Fibroblast of pulmonary artery (primary cell): ENCODE measurements around the gene TWF2.
A peak's percentile ranks its signal among the peaks of the same experiment; 100 is the strongest.

Source experiments
- DNase-seq: peaks from one replicate; pipeline ENCODE4 v3.0.0-alpha.2; 2010; ENCODE audit warnings: low read depth
- H3K4me3 ChIP-seq: replicated peaks from 2 replicates; pipeline ENCODE4 v1.5.1; 2011; ENCODE audit warnings: low read depth, mild to moderate bottlenecking, control low read depth, low read length, moderate library complexity
- TF ChIP-seq, protein P1 (sequence below): IDR thresholded peaks from 2 replicates; pipeline ENCODE4 v1.5.1; 2011; ENCODE audit warnings: mild to moderate bottlenecking, control low read depth, low read length, inconsistent platforms; ENCODE audit errors: missing control alignments

The TWF2 gene

DNA sequence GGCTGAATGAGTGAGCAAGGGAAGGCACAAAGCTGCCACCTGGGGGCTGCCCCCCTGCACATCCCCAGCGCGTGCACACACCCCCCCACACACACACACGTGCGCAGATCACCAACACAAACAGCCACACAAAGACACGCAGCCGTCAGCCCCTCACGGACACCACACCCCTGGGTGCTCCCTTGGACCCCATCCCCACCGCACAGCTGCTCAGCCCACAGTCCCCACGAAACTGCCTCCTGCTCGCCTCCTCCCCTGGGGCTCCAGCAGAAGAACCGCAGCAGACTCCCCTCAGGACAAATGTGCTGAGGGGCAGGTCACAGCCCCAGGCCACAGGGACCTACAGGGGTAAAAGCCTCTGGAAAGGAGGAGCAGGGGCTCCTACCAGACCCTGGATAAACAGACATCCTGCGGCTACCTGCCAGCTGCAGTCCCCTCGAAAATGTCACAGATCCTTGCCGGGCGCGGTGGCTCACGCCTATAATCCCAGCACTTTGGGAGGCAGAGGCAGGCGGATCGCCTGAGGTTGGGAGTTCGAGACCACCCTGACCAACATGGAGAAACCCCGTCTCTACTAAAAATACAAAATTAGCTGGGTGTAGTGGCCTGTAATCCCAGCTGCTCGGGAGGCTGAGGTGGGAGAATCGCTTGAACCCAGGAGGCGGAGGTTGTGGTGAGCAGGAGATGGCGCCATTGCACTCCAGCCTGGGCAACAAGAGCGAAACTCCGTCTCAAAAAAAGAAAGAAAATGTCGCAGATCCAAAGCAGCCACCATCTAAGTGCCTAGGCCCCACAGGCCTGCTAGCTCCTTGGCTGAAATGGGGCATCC is 6.5 kb downstream of the TWF2 start:
- DNase-seq, result no peak
- TF ChIP-seq, protein P1, sequence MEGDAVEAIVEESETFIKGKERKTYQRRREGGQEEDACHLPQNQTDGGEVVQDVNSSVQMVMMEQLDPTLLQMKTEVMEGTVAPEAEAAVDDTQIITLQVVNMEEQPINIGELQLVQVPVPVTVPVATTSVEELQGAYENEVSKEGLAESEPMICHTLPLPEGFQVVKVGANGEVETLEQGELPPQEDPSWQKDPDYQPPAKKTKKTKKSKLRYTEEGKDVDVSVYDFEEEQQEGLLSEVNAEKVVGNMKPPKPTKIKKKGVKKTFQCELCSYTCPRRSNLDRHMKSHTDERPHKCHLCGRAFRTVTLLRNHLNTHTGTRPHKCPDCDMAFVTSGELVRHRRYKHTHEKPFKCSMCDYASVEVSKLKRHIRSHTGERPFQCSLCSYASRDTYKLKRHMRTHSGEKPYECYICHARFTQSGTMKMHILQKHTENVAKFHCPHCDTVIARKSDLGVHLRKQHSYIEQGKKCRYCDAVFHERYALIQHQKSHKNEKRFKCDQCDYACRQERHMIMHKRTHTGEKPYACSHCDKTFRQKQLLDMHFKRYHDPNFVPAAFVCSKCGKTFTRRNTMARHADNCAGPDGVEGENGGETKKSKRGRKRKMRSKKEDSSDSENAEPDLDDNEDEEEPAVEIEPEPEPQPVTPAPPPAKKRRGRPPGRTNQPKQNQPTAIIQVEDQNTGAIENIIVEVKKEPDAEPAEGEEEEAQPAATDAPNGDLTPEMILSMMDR, result no peak
- no peak overlapping the region for H3K4me3 ChIP-seq

DNA sequence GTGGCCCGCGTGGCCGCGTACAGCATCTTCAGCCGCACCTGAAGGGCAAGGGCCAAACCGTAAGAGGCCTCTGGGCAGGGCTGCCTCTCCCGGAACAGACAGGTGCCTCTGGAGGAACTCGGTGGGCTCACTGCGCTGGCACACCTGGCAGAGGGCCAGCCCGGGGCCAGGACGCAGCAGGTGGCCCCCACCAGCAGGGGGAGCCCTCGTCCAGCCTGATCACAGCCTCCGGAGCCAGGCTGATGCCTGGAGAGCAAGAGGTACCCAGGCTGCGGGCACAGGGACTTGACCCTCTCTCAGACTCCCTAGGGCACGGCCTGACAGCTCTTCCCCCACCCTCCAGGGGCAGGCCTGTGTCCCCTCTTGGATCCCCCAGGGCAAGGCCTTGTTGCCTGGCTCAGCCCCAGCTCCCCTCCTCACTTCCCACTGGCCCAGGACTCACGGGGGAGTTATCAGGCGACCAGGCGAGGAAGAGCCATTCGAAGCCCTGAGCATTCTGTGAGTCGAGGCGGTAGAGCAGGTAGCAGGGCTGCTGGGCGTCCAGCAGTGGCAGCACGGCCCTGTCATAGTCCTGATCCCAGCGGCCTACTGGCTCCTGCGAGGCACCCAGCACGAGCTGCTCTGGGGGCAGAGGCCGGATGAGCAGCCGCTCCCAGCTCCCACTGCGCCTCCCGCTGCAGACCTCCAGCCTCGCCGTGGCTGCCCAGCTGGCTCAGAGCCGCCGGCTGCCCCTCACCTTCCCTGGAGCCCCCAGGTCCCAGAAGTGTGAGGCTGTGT is 7.3 kb downstream of the TWF2 start:
- TF ChIP-seq, protein P1, result peak; percentile 81
- H3K4me3 ChIP-seq, result no peak overlapping the region
- peak; percentile 59 for DNase-seq

DNA sequence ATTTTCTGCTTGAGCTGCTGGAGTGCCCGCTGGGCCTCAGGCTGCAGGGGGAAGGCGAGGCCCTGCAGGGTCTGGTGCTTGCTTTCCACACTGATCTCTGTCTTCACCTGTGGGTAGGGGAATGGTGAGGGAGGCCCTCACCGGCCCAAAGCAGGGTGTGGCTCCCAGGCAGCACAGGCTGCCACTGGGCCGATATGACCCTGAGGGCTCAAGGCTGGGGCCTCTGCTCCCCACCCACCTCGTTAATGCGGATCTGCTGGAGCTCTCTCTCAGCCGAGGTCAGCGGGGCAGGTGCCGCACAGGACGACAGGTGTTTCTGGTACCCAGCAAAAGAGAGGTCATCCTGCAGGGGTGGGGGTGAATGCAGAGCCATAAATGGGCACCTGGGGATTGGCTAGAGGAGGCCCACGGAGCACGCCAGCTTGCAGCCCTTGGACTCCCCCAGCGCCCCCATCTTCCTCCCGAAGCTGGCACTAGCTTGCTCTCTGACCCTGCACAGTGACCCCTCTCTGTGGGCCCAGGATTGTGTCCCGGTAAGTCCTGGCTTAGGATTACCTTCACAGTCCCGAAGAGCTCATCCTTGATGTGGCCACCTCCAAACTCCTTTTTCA is 8.0 kb downstream of the TWF2 start:
- TF ChIP-seq, protein P1, result no peak
- H3K4me3 ChIP-seq, result no peak overlapping the region
- DNase-seq, result no peak

DNA sequence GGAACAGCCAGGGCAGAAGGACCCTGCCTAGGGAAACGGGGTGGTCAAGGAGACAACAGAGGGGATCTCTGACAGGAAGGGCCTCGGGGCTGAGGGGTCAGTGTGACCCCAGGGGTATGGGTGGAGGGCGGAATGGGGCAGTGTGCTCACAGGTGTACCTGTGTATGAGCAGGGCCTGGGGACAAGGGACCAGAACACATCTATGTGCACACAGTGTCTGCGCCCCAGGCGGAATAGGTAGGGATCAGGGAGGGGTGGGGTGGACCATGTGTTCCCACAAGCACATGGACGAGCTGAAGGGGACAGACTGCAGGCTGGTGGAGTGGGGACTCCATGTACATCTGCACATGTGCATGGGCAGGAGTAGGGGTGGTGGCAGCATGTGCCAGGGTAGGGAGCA is 8.5 kb downstream of the TWF2 start:
- TF ChIP-seq, protein P1, result no peak
- no peak overlapping the region for H3K4me3 ChIP-seq
- DNase-seq, result no peak

DNA sequence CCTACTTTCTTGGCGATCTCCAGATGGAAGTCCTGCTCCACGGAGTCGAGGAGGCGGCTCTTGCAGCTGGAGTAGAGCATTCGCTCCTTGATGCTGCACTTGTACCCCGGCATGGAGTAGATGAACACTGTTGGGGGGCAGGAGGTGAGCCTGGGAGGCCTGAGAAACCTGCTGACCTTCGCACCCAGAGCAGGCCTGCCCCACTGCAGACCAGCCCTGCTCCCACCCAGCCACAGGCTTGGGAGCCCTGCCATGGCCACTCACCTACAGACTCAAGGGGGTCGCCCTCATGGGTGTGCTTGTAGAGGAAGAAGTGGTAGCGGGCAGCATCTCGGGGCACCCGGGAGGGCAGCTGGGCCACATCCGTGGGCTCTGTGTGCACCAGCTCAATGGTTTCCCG is 9.3 kb downstream of the TWF2 start:
- TF ChIP-seq, protein P1, result no peak
- DNase-seq, result no peak
- H3K4me3 ChIP-seq, result no peak overlapping the region

DNA sequence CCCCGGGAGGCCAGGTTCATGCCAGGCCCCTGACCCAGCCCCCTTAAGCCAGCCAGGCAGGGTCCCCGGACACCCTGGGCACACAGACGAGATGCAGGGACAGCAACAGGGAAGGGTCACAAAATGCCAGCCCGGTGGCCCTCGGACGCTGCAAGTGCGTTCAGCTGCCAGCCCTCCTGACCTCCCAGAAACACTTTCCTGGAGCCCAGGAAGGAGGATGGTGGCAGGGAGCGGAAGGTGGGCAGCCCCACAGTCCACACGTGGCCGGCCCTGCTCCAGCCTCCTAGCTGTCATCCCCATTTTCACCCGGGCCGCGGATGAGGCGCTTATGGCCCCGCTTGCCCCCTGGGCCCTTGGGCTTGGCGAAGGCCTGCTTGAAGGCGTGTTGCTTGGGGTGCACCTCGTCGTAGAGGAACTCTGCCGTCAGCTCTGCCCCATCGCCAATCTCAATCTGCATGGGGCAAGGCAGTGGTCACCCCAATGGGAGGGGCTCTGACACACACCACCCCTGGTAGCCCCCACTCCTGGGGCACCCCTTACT is 10.1 kb downstream of the TWF2 start:
- no peak for DNase-seq
- H3K4me3 ChIP-seq, result no peak overlapping the region

More for the DNA sequence above, 10.1 kb downstream of the TWF2 start:
- TF ChIP-seq, protein P1, result no peak
